GM21367 (cell line): ENCODE results near the gene TMEM204.

Experiments
- ATAC-seq: cut with Tn5 transposase; IDR thresholded peaks from one replicate; pipeline ENCODE4 v1.9.1; 2021; ENCODE audit not compliant: unreplicated experiment

TMEM204 gene

DNA sequence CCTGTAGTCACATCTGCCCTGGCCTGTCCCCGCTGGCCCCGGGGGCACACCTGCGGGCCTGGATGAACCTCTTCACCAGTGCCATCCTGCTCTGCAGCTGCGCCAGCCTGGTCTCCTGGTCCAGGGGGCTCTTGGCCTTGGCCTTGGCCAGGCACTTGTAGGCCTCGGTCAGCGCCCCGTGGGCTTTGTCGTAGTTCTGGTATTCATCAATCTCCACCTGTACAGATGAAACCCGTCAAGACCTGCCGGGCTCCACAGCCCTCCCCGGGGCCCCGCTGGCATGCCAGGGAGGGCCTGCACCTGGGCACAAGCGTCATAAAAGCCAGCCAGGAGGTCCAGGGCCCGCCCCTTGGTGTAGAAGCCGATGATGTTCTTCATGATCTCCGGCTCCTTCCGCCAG, 13.6 kb upstream of the TMEM204 start:
- ATAC-seq: no peak

DNA sequence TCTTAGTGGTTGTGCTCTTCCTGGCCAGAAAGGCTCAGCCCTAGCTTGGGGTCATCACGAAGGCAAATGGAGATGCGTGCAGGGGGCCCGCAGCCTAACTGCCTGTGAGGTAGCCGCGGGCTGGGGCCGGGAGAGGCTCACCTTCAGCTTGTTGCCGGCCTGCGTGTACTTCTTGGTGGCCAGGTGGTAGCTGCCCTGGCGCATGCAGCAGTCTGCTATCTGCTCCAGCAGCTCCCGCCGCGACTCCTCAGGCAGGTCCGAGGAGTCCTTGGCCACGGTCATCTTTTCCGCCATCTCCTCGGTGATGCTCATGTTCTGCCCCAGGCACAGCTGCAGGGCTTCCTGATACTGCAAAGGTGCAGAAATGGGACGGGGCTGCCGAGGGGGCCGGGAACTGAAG, 13.0 kb upstream of the TMEM204 start:
- ATAC-seq: no peak

GRCh38 chr16:1523581-1524245, 9.8 kb upstream of the TMEM204 start:
- no peak for ATAC-seq

DNA sequence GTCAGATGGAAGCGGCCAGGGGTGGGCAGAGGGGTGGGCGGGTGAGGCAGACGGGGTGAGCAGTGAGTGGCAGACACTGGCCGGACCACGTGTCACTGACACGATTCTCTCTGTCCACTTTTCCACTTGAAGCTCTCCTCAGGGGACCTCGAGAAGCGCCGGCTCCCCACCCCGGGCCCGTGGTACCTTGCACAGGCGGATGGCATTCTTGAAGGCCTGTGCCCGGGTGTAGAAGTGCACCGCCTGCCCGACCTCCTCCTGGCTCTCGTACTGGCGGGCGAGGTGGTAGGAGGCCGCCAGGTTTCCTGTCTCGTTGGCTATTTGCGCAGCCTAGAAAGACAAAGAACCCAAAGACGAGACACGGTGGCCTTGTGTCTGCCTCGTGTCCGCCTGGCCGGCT, 9.1 kb upstream of the TMEM204 start:
- no peak for ATAC-seq

DNA sequence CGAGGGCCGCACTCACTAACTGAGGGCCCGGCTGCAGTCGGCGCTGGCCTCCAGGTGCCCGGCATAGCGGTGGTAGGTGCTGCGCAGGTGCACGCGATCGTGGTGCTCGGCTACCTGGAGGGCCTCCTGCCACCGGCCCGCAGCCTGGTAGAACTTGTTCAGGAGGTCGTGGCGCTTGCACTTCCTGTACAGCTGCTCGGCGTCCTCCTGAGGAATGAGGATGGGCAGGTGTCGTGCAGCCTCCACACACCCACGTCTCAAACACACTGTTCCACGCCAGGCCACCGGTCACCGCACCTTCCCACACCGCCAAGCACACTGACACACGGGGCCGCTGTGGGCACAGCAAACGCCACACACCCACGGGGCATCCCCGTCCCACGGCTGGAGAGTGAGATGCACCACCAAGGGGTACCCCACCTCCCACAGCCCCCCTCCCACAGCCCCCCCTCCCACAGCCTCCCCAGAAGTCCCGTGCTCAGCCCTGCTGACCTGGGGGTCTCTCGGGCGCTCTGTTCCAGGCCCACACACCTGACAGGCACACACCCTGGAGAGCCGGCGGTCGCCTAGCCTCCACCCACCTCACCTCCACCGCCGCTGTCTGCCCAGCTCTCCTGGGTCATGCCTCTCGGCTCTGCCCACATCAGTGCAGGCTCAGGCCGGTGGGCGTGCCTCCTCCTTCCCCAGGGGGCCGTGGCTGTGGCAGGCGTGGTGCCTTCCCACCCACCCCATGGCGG, 7.4 kb upstream of the TMEM204 start:
- ATAC-seq: no peak

DNA sequence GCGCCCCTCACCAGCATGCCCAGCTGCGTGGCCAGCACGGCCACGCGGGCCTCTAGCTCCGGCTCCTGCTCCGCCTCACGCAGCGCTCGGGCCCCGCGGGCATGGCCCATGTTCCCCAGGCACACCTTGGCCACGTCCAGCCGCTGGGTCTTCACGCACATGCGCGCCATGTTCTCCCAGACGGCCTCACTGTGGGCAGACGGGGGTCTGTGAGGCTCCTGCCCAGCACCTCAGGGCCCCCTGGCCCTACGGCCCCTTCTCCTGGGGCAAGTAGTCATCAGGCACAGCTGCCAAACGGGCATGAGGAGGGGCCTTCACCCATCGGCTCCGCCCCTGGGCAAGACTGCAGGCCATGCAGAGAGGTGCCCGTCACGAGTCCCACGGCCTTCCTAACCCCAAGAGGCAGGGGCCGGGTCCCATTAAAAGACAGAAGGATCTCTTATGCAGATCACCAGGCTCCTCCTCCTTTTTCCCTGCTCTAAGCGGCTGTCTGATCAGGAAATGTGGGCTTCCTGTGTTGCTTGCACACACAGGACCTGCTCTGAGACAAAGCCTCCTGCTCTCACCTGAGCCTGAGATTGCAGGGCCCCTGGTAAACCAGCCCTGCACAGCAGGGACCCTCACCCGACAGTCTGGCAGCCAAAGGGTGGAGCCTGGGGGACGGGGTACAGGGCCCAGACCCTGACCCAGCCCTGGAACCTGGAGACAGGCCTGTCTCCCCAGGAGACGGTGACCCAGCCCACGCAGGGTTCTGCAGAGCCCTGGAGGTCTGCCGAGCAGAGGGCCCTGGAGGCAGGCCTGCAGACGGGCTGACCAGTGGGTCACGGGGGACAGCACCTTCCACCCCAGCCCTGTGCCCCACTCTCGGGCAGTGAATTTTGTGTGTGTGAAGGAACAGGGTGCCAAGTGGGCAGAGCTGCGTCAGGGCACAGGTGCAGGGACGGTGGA, 6.6 kb upstream of the TMEM204 start:
- ATAC-seq: no peak

DNA sequence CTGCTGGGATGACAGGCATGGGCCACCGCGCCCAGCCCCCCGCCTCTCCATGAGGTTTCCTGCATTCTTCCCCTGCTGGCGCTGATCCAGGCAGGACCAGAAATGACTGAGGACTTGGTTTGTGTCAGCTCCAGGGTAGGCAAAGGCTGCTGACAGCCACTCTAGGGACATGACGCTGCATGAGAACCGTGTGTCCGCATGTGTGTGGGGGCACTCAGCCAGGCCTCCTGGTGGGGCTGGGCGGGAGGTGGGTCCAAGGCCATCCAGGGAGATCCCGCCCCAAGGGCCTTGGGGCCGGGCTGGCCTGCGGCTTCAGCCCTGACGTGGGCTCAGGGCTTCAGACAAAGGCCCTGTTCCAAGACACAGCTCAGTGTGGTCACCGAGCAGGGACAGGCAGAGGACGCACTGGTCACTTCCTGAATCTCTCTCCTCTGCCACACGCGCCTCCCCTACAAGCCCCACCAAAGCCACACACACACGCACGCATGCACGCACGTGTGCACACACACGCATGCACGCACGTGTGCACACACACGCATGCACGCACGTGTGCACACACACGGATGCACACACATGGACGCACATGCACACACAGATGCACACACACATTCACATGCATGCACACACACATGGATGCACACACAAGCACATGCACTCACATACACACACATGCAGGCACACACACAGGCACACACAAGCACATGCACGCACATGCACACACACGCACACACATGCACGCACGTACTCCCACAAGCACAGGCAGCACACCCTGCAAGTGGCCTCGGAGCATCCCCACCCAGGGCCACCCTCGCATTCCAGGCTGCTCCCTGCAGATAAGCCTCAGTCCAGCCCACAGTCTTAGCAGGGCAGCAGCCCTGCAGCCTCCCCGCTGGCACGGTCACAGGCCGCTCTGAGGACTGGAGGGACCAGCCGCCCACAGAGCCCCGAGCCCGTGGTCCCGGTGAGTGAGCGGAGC, 5.3 kb upstream of the TMEM204 start:
- no peak for ATAC-seq

DNA sequence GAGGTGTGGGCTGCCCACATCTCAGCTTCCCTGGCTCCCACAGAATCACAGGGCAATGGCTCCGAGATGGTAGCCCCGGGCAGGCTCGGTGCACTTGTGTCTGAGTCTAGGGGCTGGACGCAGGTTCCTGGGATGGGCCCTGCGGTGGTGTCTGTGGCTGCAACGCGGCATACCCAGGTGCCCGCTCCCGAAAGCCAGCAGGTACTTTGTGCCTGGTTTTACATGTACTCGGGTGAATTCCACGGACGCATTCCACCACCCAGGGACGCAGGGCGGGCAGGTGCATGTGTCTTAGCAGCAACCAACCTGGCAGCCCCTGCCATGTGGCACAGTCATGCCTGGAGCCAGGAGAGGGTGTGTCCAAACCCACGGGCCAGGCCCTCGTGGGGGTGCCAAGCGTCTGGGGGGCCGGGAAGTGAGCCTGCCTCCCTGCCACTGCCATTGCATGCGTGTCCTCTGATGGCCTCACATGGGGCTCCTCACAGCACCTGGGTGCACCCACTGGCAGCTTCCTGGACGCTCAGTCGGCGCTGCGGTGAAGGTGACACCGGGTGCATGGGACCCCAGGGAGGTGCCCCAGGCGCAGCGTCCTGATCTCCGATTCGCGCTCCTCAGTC, 4.4 kb upstream of the TMEM204 start:
- no peak for ATAC-seq

- no peak for ATAC-seq
Observed at GRCh38 chr16:1530349-1530882, 3.0 kb upstream of the TMEM204 start.

- no peak for ATAC-seq
Observed at GRCh38 chr16:1530883-1531637, 2.4 kb upstream of the TMEM204 start.

- no peak for ATAC-seq
Observed at GRCh38 chr16:1531638-1531910, 1.9 kb upstream of the TMEM204 start.

DNA sequence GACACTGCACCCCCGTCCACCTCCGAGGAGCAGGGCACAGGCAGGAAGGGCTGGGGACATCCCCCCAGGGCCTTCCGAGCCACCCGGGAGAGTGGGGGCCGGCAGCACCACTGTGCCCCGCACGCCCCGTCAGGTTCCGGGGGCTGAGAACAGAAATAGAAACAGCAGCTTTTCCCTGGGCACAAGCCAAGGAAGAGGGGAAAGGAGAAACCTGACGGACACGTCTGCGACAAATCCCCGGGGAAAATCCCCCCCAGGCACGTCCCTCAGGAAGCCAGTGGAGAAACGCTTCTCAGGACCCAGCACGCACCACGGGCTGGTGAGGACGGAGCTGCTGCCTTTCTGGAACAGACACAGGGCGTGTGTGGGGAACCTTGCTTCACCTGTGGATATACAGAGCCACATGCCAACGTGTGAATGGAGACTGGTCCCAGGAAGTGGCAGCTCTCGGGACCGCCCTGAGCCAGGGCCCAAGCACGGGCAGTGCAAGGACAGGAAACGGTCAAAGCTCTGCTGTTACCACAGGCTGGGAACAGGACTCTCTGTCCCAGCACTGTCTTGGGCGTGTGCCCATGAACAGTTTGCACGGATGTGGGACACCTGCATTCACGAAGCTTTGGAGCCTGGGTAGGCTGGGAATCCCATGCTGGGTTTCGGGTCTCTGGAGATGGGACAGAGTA, 1.2 kb upstream of the TMEM204 start:
- ATAC-seq: no peak

DNA sequence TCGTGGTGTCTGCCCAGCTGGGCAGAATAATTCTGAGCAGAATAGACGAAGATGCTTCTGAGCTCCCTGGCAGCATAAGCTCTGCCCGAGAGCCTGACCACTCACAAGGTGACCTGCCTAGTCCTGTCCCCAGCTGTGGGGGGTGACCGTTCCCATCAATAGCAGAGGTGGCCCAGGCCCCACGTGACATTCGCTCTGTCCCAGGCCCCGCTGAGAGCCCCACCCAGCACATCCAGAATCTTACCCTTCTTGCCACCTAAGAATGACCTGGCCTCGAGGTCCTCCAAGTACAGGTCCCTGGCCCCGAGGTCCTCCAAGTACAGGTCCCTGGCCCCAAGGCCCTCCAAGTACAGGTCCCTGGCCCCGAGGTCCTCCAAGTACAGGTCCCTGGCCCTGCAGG, 695 bp upstream of the TMEM204 start:
- no peak for ATAC-seq

GRCh38 chr16:1534021-1535020, 855 bp downstream of the TMEM204 start:
- no peak for ATAC-seq

DNA sequence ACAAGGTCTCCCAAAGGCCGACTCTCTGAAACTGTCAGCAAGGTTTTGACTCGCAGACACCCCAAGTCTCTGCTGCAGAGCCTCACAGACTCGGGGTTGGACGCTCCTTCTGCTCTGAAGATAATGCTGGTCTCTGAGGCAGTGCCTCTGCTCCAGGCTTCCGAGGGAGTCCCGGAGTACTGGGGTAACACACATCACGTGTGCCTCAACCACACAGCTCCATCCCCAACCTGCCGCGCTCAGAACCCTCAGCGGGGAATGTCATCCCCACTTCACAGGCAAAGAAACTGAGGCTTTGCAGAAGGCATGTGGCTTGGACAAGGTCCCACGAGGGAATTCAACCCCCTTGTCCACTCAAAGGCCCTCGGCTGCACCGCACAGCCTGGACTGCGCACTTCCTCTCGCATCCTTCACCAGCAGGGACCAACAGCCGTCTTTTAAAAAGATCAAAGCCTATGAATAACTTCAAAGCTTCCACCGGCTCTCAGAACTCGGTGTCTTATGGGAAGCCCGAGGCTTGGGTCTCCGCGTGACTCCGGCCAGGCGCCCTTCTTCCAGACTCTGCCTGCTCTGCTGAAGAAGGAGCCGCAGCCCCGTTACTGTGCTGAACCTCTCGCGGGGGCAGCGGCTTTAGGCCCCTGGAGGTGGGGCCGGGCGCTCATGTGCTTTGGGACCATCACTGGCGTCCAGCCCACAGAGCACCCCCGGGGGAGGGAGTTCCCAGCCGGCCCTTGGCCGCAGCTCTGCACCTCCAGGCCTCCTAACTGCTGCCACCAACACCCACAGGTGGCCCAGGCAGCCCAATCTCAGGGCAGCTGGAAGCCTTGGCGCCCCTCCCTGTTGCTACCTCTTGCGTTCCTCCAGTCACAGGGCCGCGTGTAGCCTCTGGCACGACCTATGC, 2.2 kb downstream of the TMEM204 start:
- ATAC-seq: no peak

GRCh38 chr16:1536601-1537000, 3.1 kb downstream of the TMEM204 start:
- no peak for ATAC-seq
